ENCODE results near the gene CTNNA3.

CTNNA3 gene

DNA sequence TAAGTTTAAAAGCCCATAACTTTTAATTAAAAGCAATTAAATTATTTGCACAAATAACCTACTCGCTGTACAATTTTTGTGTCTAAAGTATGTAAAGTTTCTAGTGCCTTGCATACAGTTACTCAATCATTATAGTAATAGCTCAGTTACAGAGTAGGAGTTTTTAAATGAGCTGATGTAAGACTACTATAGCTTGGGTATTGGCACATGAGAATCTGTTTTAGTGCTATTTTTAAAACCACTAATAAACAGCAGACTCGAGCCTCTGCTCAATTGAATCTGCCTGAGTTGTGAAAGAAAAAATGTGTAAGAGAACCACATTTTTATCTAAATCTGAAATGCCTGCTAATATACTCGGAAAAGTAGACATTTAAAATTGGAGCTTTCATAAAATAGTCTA is 31.1 kb downstream of the CTNNA3 start:
- DNase-seq: no peak

DNA sequence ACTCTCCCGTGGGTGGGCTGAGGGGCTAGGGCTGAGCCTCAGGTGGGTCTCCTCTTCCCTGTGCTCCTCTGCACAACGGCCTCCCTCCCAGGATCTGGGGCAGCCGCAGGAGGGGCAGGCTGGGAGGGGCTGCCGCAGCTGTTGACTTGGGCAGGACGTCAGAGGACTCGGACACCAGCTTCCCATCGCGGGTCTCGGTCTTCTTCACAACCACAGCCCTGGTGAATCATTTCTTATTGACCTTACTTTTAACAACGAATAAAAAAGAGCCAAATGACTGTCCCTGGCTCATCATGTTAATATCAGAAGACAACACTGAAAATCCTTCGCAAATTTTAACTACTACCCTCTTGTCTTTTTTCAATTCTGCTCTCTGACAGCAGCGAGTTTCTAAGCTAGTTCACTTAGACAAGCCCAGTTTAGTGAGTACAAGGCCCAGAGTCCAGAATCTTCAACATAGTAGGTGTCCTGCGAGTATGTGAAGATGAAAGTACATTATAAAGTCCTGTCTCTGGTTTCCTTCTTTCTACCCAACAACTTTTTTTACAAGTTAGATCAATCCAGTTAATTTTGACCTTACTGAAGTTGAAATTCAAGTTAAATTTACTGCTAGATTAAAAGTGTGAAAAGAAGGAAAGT is 32.4 kb downstream of the CTNNA3 start:
- no peak for DNase-seq

DNA sequence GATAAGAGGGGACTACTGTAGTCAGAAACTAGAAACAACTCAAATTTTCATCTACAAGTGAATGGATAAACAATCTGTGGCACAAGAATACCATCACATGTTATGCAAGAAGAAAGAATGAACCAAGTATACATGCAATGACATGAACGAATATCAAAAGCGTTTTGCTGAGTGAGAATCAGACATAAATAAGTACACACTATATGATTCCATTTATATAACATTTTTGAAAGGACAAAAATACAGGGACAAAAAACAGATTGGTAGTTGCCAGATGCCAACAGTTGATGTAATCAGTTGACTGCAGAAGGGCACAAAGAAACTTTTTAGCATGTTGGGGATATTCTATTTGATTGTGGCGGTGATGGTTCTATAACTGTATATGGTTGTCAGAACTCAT is 33.6 kb downstream of the CTNNA3 start:
- no peak for DNase-seq

DNA sequence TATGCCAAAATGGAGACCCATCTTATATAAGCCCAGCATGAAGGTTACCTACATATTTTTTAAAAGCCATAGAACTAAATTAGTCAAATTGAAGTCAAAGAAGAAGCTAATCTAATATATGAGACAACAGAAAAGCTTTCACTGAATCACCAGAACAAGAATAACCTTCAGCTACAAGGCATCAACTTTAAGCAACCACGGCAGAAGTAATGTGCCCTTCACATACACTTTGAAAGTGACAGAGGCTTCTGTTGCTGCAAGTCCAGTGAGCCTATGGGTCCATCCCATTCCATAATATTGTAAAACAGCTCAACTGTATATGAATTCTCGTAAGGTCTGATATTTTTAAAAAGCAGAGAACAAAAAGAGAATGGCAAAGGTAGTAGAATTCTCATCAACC is 36.5 kb downstream of the CTNNA3 start:
- no peak for DNase-seq

DNA sequence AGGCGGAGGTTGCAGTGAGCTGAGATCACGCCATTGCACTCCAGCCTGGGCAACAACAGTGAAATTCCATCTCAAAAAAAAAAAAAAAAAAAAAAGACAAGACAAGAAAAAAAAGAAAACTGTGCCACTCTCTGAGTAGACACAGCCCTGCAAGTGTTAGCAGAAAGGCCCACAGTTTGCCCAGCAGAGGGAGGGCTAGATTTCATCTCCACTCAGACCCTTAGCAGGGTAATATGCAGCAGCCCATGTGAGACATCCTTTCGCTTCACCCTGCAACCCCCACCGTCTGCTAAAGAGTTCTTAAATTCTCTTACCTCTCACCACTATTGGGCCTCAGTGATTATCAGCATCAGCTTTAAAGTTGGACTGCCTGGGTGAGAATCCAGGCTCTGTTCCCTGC is 38.2 kb downstream of the CTNNA3 start:
- DNase-seq: no peak

DNA sequence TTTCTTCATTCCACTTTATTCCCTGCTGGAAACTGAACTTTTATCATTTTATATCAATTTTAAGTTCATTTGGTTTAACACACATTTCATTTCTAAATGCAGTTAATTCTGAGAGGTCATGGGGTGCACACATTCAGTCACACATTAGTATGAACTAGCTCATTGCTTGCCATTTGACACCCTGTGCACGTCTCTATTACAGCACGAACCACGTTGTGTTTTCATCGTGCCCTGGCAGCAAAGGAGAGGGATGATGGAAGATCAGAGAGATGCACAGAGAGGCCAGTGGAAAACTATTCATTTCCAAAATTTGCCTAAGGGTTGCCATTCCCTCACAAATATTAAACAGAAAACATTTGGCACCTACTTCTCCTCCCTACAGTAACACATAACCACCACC is 45.4 kb downstream of the CTNNA3 start:
- no peak for DNase-seq

DNA sequence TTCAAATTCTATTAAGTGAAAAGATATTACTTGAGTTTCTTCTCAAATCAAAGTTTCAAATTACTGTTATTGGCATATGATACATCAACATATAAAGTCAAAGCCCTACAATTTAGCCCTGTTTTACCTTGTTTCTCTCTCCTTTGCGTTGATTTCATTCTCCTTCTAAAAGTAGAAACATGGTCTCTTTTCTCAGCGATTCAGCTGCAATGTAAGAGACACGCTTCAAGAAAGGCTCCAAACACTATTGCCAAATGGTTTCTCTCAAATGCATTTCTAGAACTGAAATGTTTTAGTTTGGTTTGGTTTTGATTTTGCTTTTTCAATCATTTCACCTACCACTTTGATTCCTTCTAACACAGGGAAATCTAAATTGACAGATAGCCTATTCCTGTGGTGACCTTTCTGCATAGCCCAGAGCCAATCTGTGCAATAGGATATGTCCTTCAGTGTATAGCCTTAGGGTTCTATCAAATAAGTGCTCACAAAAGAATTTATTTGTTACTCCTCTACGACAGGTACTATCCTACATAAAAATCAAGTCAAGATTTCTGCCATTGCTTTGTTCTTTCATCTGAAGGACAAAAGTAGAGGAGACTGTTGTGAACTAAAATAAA is 47.3 kb downstream of the CTNNA3 start:
- DNase-seq: no peak

DNA sequence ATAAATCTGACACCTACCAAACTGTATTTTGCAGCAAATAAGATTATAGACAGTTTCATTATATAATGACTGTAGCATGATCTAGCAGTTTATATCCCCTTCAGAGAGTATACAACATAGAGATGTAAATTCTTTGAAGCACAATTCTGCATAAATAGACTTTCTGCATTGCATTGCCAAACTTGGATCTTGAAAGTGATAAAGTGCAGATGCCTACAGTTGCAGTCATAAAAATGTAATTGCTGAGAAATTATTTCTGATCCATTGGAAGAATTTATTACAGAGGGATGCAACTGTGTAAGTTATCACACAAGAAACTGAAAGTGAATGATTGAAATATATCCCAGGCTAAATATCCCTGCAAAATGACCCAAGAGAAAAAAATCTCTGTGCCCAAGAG is 65.1 kb downstream of the CTNNA3 start:
- no peak for DNase-seq

DNA sequence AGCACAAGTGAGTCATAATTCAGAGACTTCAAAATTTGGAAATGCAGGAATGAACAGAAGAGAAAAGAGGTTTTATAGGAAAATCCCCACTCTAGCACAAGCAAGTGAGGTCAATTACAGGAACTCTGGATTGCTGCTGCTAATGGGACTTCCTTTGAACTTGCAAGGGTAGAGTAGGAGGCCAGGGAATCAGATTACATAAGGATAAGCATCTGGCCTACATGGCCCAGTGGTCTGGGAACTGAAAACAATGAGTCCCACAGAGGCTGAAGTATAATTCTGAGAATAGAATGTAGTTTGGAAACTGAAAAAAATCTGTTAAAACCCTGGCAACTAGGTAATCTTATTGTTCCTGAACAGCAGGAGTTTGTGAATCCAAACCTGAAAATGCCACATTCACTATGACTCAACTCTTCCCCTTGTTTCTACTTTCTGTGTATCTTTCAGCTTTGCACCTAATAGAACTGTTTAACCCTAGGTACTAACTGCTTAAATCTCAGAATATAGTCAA is 66.5 kb downstream of the CTNNA3 start:
- no peak for DNase-seq

DNA sequence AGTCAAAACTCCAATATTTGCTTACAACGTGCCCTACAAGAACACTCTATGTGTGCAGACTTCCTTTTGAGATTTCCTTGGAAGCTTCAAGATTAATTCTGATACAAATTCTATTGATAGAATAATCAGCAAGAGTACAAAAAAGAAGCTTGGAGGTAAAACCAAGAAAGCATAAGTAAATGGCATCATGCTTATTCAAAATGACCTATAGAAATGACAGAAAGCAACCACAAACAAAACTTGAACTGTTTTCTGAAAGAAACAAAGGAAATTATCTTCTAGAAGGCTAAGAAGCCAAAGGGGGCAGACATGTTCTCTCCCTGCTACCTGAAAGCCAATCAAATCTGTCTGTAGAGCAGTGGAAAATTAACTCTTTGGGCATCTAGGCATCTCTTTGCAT is 73.0 kb downstream of the CTNNA3 start:
- DNase-seq: no peak

DNA sequence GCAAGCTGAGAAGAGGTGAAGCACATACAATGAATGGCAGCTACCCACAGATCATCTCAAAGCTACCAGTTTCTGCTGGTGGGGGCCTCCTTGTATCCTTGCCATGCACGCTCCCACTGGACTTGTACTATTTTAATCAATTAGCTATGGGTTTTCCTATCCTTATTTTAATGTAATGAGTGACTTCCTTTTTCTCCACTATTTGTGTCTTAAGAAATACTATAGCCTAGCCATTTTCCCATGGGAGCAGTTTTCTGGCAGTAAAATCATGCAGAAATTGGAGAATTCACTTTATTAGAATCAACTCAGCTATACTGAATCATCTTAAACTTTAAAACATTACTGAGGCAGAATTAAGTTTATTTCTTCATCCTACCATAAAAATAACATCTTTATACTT is 73.5 kb downstream of the CTNNA3 start:
- DNase-seq: no peak

DNA sequence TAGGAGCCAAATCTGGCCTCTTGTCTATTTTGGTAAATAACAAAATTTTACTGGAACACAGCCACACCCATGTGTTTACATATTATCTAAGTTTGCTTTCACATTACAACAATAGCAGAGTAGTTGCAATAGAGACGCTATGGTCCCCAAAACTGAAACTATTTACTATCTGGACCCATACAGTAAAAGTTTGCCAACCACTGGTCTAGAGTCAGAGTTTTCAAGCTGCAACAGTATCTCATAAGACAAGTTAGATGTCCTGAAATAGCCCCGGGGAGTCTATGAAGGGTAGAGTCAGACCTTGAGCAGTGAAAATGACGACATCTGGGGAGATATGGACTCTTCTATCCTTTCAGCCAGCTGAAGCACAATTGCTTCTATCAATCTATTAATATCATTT is 74.2 kb downstream of the CTNNA3 start:
- DNase-seq: no peak

DNA sequence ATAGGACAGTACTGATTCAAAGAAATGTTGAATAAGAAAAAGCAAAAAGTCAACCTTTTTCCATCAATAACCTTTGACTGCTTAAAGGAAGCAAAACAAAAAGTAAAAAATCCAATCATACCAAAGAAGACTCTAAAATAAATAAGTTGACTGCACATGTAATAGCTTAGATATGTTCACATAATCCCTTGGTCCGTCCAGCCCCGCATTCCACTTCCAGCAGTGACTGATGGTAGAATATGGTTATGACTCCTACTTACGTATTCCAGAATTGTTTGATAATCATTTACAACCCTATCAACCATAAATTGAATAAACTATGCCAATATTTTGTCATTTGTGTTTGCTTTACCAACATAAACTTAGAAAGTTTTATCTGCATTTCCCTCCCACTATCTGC is 77.9 kb downstream of the CTNNA3 start:
- no peak for DNase-seq

DNA sequence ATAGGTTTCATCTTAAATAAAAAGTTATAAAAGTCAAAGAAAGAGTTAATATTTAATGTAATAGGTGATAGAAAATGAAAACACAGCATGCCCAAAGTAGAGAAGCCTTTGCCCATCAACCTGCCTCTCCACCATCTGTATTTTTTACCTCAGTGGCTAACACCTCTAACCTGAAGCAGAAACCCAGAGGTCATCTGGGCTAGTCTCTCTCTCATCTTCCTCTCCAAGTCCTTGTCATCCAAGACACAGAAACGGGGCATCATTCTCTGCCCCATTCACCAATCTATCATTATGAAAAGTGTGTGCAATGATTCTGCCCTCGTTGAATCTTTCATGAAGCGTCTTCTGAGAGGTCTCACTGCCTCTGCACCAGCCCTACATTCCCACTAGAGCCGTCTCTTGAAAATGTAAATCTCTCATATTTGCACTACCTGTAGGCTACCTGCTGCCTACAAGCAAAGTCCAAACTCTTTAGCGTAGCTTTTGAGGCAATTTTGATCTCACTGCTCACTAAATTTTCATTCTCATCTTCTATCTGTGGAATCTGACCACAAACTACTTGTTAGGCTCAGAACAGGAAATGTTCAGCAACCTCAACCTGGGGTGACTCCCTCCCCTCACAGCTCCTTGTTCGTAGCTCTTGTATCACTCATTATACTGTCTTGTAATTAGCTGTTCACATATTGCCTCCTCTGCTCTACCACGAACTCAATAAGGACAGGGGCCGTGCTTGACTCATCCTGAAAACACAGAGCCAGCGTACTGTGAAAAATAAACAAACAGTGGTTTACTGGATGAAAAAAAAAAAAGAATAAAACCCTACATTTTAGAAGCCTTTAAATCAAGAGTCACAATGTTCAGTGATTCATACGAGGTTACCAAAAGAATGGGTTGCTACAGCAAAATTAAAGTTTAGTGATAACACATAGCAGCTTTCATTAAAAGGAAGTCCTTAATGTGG is 83.1 kb downstream of the CTNNA3 start:
- no peak for DNase-seq

DNA sequence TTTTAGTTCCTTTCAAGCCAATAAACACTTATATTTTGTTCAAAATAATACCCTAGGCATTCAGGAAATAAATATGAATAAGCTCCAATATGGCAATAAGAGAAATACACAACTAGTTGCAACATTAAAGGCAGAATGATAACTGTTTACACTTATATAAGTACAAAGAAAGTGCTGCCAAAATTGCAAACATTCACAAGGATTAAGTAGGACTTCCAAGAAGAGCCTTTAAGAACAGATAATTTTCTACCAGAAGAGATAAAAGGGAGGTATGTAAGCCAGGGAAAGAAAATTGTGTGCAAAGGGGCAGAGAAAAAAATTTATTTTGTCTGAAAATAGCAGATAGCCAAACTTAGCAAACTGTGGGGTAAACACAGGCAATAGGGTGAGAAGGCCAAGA is 83.8 kb downstream of the CTNNA3 start:
- DNase-seq: no peak

DNA sequence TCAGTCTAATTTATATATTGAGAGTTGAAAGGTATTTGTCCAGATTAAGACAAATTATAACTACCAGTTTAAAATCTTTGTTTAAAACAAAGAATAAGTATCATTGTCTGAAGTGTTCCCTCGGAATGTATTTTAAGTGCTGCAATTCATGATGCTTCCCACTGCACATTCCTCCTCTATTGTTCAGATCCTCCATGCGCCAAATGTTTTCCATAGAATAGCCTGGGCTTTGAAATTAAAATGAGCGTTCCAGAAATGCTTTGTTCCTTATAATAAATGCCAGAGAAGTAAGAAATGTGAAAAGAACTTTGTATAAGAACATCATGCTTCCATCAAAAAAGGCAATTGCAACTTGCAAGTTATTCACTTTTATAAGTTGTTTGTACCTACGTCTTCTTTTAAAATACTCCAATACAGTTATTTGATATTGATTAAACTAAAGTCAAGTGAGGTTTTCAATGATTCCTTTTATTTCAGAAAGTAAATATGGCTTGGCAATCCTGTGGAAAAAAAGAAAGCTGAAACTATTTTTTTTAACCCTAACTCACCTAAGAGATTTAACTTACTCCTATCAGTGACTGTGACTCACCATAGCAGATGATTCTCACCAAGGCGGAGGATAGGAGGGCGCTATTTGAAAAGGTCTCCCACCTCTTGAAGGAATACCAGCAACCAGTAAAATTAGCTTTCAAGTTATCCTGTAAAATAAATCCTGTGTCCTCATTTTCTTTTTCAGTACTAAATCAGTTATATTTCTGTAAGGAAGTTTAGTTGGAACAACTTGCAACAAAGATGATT is 85.8 kb downstream of the CTNNA3 start:
- no peak for DNase-seq

DNA sequence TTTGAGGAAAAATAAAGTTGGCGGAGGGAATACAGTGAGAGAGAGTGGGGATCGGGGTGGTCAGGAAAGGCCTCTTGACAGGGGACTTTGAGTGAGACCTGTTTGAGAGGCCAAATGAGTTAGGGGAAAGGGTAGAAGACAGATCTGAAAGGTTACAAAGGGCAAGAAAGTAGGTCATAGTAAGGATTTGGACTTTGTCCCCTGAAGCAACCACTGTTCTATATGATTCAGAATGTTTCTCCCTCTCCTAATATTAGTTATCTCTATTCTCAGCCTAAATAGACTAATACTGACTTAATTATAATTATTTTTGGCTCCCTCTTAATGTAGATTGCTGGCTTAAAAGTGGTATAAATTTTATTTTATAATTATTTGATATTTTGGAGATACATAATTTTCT is 88.0 kb downstream of the CTNNA3 start:
- DNase-seq: no peak

DNA sequence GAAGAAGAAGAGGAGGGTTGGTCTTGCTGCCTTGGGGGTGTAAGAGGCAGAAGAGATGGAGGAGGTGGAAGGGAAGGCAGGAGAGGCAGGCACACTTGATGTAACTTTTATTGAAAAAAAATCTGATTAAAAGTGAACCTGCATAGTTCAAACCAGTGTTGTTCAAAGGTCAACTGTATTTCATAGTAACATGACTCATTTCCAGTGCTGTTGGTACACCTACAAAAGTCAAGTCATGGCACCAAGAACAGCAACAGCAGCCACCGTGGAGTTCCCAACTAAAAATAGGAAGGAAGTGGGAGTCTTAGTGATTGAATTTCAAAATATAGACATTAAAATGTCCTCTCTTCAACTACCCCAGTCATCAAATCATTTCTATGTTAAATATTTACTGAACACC is 88.5 kb downstream of the CTNNA3 start:
- DNase-seq: no peak

DNA sequence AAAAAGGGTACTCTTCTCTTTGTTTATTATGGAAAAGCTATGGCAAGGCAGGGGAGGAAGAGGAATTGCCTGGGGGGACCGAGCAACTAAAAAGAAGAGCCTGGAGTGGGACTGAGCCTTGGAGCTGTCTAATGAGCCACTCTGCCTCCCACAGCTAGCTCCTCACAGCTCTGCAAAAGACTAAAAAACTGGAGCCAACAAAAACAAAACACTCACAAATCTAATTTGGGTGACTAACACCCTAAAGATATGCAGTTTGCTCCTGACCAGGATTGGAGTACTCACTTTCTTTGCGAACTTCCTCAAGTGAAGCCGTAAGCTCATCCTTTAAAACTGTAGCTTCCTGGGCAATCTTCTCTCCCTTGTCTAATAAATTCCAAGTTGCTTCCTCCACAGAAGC is 89.4 kb downstream of the CTNNA3 start:
- no peak for DNase-seq

DNA sequence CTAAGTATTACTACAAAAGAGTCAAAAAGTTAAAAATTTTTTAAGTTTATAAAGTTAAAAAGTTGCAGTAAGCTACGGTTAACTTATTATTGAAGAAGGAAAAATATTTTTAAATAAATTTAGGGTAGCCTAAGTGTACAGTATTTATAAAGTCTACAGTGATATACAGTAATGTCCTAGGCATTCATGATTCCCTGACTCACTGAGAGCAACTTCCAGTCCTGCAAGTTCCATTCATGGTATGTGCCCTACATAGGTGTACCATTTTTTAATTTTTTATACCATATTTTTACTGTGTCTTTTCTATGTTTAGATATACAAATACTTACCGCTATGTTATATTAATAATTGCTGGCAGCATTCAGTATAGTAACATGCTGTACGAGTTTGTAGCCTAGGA is 92.3 kb downstream of the CTNNA3 start:
- no peak for DNase-seq

DNA sequence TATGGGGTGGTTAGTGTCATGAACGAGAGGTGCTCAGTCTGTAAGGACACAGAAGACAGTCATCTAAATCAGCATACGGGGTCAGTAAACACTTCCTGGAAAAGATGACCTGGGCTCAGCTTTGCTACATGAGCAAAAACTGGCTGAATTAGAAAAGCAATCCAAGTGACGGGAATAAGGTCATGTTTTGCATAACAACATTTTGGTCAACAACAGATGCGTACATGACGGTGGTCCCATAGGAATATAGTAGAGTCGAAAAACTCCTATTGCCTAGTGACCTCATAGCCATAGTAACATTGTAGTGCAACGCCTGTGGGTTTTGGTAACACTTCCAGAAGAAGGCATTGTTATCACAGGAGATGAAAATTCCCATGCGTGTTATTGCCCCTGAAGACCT is 92.9 kb downstream of the CTNNA3 start:
- DNase-seq: no peak

DNA sequence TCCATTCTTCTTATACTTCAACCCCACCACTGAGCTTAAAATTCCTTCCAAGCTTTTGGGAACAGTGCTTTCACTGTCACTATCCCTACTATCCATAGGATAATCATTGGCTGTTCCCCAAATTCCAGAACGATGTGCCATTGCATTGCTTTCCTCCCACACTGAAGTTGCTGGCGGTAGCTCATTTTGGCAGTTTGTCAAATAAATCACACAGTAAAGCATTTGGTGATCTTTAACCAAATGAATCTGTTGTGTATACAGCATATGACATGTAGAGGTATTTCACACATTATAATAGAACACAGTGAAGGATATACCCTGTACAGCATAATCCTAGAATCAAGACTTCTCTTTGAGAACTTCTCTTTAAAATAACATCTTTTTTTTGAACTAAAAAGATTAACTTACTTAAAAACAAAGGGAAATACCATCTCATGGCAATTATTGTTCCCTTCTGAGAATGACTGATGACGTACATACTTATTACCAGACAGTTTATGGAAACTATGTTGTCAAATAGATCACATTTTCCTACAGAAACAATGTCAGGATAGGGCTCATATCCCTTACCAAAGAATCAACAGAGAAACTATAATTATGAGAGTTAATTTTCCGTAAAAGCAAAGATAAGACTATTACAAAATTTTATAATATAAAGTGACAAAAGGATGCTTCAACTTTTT is 93.6 kb downstream of the CTNNA3 start:
- no peak for DNase-seq
